H9 (cell line): ENCODE measurements around the gene IMMP2L. TPM values are rescaled to one million over a fixed set of nuclear protein-coding genes. Genes with fewer than 3 reads are reported as not detected.

ENCODE experiments used
- DNase-seq: peaks from one replicate; pipeline ENCODE4 v3.0.0-alpha.2; 2017
- H2AFZ ChIP-seq: one replicate; pipeline ENCODE4 v1.6.1; 2013; ENCODE audit warnings: mild to moderate bottlenecking, low read length, control low read depth, moderate library complexity
- H2AK5ac ChIP-seq: 2 replicates; pipeline ENCODE4 v1.6.1; 2013; ENCODE audit warnings: low read length, control low read depth, mixed read lengths; ENCODE audit not compliant: insufficient read length
- H2BK120ac ChIP-seq: one replicate; pipeline ENCODE4 v1.6.1; 2013; ENCODE audit warnings: low read depth, mild to moderate bottlenecking, low read length, control low read depth, inconsistent platforms; ENCODE audit not compliant: poor library complexity, severe bottlenecking
- H2BK12ac ChIP-seq: 2 replicates; pipeline ENCODE4 v1.6.1; 2013; ENCODE audit warnings: low read length, control low read depth, mixed read lengths, low read depth; ENCODE audit not compliant: insufficient read length
- H2BK15ac ChIP-seq: 2 replicates; pipeline ENCODE4 v1.6.1; 2013; ENCODE audit warnings: low read depth, low read length, control low read depth
- H2BK20ac ChIP-seq: one replicate; pipeline ENCODE4 v1.6.1; 2013; ENCODE audit warnings: low read depth, mild to moderate bottlenecking, low read length, control low read depth, inconsistent platforms; ENCODE audit not compliant: poor library complexity, severe bottlenecking
- H2BK5ac ChIP-seq: 2 replicates; pipeline ENCODE4 v1.6.1; 2013; ENCODE audit warnings: low read length, control low read depth, mixed read lengths; ENCODE audit not compliant: insufficient read length
- H3K14ac ChIP-seq: 2 replicates; pipeline ENCODE4 v1.6.1; 2013; ENCODE audit warnings: low read length, control low read depth; ENCODE audit not compliant: insufficient read depth
- H3K18ac ChIP-seq: 2 replicates; pipeline ENCODE4 v1.6.1; 2013; ENCODE audit warnings: low read depth, mild to moderate bottlenecking, mixed read lengths, low read length, control low read depth; ENCODE audit not compliant: insufficient read length
- H3K23ac ChIP-seq: 2 replicates; pipeline ENCODE4 v1.6.1; 2013; ENCODE audit warnings: low read length, control low read depth, mixed read lengths, low read depth; ENCODE audit not compliant: insufficient read length
- H3K23me2 ChIP-seq: 2 replicates; pipeline ENCODE4 v1.6.1; 2013; ENCODE audit warnings: low read depth, mild to moderate bottlenecking, mixed read lengths, low read length, control low read depth; ENCODE audit not compliant: insufficient read length, poor library complexity, severe bottlenecking
- H3K27ac ChIP-seq: 2 replicates; pipeline ENCODE4 v1.5.1; 2013; ENCODE audit warnings: low read length, control low read depth, mixed read lengths, low read depth; ENCODE audit not compliant: insufficient read length
- H3K27me3 ChIP-seq: 2 replicates; pipeline ENCODE4 v1.6.1; 2013; ENCODE audit warnings: low read length, control low read depth, inconsistent platforms; ENCODE audit not compliant: insufficient read depth
- H3K4ac ChIP-seq: 2 replicates; pipeline ENCODE4 v1.6.1; 2013; ENCODE audit warnings: low read depth, mild to moderate bottlenecking, control low read depth, inconsistent platforms, low read length, moderate library complexity
- H3K4me1 ChIP-seq: 2 replicates; pipeline ENCODE4 v1.6.1; 2013; ENCODE audit warnings: low read length, control low read depth, inconsistent platforms; ENCODE audit not compliant: insufficient read depth
- H3K4me2 ChIP-seq: 2 replicates; pipeline ENCODE4 v1.6.1; 2013; ENCODE audit warnings: low read length, control low read depth, mixed read lengths; ENCODE audit not compliant: insufficient read length, insufficient read depth
- H3K56ac ChIP-seq: 2 replicates; pipeline ENCODE4 v1.6.1; 2013; ENCODE audit warnings: low read depth, mild to moderate bottlenecking, mixed read lengths, low read length, control low read depth; ENCODE audit not compliant: insufficient read length
- H3K79me1 ChIP-seq: 2 replicates; pipeline ENCODE4 v1.6.1; 2013; ENCODE audit warnings: low read depth, mild to moderate bottlenecking, moderate library complexity, low read length, control low read depth, inconsistent platforms; ENCODE audit not compliant: insufficient read depth, poor library complexity, severe bottlenecking
- H3K79me2 ChIP-seq: 2 replicates; pipeline ENCODE4 v1.6.1; 2013; ENCODE audit warnings: low read length, control low read depth, inconsistent platforms; ENCODE audit not compliant: insufficient read depth
- H3K9ac ChIP-seq: 2 replicates; pipeline ENCODE4 v1.6.1; 2013; ENCODE audit warnings: low read length, control low read depth, mixed read lengths; ENCODE audit not compliant: insufficient read length; ENCODE audit errors: extremely low read depth
- H3K9me3 ChIP-seq: one replicate; pipeline ENCODE4 v1.6.1; 2013; ENCODE audit warnings: low read depth, low read length, inconsistent platforms; ENCODE audit not compliant: control insufficient read depth
- H3T11ph ChIP-seq: one replicate; pipeline ENCODE4 v1.6.1; 2013; ENCODE audit warnings: mild to moderate bottlenecking, low read length, control low read depth, inconsistent platforms
- H4K20me1 ChIP-seq: one replicate; pipeline ENCODE4 v1.6.1; 2013; ENCODE audit not compliant: control insufficient read depth, insufficient read length, insufficient read depth
- H4K5ac ChIP-seq: 2 replicates; pipeline ENCODE4 v1.6.1; 2013; ENCODE audit warnings: low read depth, mild to moderate bottlenecking, mixed read lengths, low read length, control low read depth; ENCODE audit not compliant: insufficient read length
- H4K8ac ChIP-seq: replicated peaks from 2 replicates; pipeline ENCODE4 v1.6.1; 2013; ENCODE audit warnings: low read length, control low read depth, mixed read lengths, low read depth; ENCODE audit not compliant: insufficient read length
- H4K91ac ChIP-seq: 2 replicates; pipeline ENCODE4 v1.6.1; 2013; ENCODE audit warnings: low read depth, mild to moderate bottlenecking, moderate library complexity, mixed read lengths, low read length, control low read depth; ENCODE audit not compliant: insufficient read length
- H3K27ac Mint-ChIP-seq, 3 experiments: 2 replicates in 2 of 3; 3 replicates in 1 of 3; pipeline ENCODE4 v1.8.0; 2020 to 2021; ENCODE audit warnings: mixed read lengths in 3 of 3, mild to moderate bottlenecking in 1 of 3, moderate library complexity in 1 of 3
- H3K27me3 Mint-ChIP-seq: 2 replicates; pipeline ENCODE4 v1.8.0; 2021; ENCODE audit warnings: low read depth, mild to moderate bottlenecking, moderate library complexity, mixed read lengths
- H3K36me3 Mint-ChIP-seq, 3 experiments: 2 replicates in 2 of 3; 3 replicates in 1 of 3; pipeline ENCODE4 v1.8.0; 2020 to 2021; ENCODE audit warnings: low read depth in 3 of 3, mixed read lengths in 3 of 3; ENCODE audit not compliant: insufficient read depth in 1 of 3
- H3K4me1 Mint-ChIP-seq, 2 experiments: 2 replicates each; pipeline ENCODE4 v1.8.0; 2020; ENCODE audit warnings: mixed read lengths in 2 of 2
- H3K4me3 Mint-ChIP-seq, 2 experiments: 2 replicates in 1 of 2; 3 replicates in 1 of 2; pipeline ENCODE4 v1.8.0; 2020 to 2021; ENCODE audit warnings: mild to moderate bottlenecking in 2 of 2, mixed read lengths in 2 of 2, moderate library complexity in 1 of 2
- H3K9me3 Mint-ChIP-seq, 2 experiments: 2 replicates in 1 of 2; 3 replicates in 1 of 2; pipeline ENCODE4 v1.8.0; 2020; ENCODE audit warnings: mild to moderate bottlenecking in 2 of 2, mixed read lengths in 2 of 2, moderate library complexity in 1 of 2
- total RNA-seq: library from RNA; stranded (reverse); gene quantifications from 2 replicates; pipeline ENCODE4 v1.2.1, GENCODE V29; 2021
- TF ChIP-seq, protein P1 (sequence below): fragments of 200-600 bp; sonication (generic); conservative IDR thresholded peaks from 3 replicates; pipeline ENCODE4 v1.8.0; 2021; ENCODE audit warnings: antibody characterized with exemption, mild to moderate bottlenecking

The IMMP2L gene
- total RNA-seq, 1 experiment from 2014 or later, result 14.7 TPM

DNA sequence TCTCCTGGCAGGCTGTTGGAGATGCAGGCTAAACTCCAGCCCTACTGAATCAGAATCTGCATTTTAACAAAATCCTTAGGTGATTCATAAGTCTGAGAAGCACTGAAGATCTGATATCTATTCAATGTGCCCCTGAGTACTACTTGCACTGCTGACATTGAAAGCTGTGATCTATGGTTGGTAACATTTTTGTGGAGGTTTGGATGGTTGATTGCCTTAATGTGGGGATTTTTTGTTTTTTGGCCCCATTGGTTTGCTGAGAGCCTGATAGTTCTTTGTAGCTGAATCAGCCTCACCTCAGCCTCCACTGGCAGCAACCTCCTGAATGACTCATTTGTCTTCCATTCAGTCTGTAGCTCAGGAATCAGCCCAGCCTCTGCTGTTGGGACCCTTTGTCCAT is 486.1 kb downstream of the IMMP2L start:
- Mint-ChIP-seq H3K9me3 (no peaks in the 10 kb centered on the region), H3K27ac (no peak overlapping the region), H3K27me3 (no peaks in the 10 kb centered on the region), H3K36me3 (no peaks in the 10 kb centered on the region), H3K4me3 (no peak overlapping the region), H3K4me1 (peaks cover 19 to 23% of the 10 kb centered on the region in 2 experiments)
- Histone ChIP-seq H2AK5ac (no peak overlapping the region), H2BK20ac (no peak overlapping the region), H3K56ac (no peak overlapping the region), H2BK15ac (no peak overlapping the region), H3K27me3 (no peaks in the 10 kb centered on the region), H3T11ph (no peak overlapping the region), H3K79me1 (no peaks in the 10 kb centered on the region), H4K5ac (no peak overlapping the region), H4K91ac (no peak overlapping the region), H3K4me2 (no peak overlapping the region), H2BK12ac (no peak overlapping the region), H3K18ac (no peak overlapping the region), H3K23ac (no peak overlapping the region), H3K4ac (no peak overlapping the region), H3K27ac (no peak overlapping the region), H3K9me3 (no peaks in the 10 kb centered on the region), H2BK5ac (no peak overlapping the region), H4K8ac (no peak overlapping the region), H4K20me1 (no peaks in the 10 kb centered on the region), H3K9ac (no peak overlapping the region), H3K4me1 (no peaks in the 10 kb centered on the region; the same call in 1 of the 2 replicates), H3K14ac (no peak overlapping the region), H2AFZ (no peak overlapping the region), H2BK120ac (no peak overlapping the region), H3K79me2 (no peaks in the 10 kb centered on the region), H3K23me2 (no peaks in the 10 kb centered on the region)
- DNase-seq, result no peak
- TF ChIP-seq, protein P1, sequence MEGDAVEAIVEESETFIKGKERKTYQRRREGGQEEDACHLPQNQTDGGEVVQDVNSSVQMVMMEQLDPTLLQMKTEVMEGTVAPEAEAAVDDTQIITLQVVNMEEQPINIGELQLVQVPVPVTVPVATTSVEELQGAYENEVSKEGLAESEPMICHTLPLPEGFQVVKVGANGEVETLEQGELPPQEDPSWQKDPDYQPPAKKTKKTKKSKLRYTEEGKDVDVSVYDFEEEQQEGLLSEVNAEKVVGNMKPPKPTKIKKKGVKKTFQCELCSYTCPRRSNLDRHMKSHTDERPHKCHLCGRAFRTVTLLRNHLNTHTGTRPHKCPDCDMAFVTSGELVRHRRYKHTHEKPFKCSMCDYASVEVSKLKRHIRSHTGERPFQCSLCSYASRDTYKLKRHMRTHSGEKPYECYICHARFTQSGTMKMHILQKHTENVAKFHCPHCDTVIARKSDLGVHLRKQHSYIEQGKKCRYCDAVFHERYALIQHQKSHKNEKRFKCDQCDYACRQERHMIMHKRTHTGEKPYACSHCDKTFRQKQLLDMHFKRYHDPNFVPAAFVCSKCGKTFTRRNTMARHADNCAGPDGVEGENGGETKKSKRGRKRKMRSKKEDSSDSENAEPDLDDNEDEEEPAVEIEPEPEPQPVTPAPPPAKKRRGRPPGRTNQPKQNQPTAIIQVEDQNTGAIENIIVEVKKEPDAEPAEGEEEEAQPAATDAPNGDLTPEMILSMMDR, result no peak
